Muscle of back (tissue), 11 donors: Measurements from ENCODE around the gene CYP27C1. TPM values are rescaled to one million over a fixed set of nuclear protein-coding genes. Genes with fewer than 3 reads are reported as not detected.

ENCODE experiments used
- DNase-seq, 3 donors: peaks; one replicate each; pipeline versions ENCODE4 v3.0.0 to v3.0.0-alpha.2; 2013
- polyA plus RNA-seq, 10 donors: library from polyadenylated mRNA; unstranded; fragments of 120-200 nt; gene quantifications; one replicate each; pipeline ENCODE4 v1.2.1, GENCODE V29; 2013; ENCODE audit not compliant: insufficient read length in 10 of 10

Gene CYP27C1
- polyA plus RNA-seq, 10 donors, result 2.7 to 7.5 (median 5.2) TPM

DNA sequence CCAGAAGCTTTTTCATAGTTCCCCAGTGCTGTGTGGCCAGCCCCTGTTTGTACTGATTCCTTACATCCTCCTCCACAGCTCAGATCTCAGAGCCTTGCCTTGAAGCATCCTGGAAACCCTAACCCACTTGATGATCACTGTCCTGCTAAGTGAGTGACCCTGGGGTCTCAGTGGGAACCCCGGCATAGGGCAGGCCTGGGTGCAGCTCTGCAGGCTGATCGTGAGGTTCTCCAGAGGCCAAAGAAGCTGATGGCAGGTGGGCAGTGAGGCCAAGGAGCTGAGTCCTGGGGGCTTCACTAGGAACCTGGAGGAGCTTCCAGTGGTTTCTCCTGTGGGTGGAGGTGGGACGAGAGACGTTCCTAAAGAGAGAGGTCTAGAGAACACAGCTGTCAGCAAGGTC lies 65.7 kb downstream of the CYP27C1 start:
- no peak for DNase-seq

DNA sequence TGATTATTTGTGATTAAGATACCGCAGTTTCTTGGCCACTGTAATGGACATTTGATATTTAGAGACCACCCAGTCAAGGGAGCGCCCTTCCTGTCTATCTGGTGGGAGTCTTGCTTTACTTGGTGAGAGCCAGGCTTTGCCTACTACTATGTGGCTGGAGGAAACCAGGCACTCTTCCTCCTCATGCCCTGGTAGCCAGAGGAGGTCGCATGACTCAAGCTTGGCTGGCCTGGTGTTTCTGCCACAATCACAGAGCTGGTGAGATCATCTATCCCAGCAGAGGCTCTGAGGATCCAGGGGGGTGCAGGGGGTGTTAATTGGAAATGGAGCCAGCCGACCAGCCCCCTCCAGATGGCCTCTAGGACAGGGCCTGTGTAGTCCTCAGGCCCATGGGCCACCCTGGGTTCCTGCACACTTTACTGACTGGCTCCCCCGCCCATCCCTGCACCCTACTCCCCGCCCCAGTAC lies 66.4 kb downstream of the CYP27C1 start:
- no peak for DNase-seq

DNA sequence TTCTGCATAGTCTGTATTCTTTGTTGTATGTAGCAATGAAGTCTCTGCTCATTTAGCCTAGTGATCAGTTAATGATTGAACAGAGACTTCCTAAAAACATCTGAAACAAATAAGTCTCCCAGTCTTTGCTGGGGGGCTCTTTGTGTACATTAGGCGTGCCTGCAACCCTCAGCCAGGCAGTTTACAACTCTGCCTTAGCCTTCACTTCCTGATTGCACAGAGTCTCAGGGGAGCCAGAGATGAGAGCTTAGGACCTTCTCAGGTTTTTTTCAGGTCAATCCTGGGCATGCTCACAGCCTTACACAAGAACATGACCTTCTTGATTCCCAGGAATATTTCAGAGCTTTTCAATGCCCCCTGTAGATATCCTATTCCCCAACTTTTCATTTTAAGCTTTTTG lies 69.1 kb downstream of the CYP27C1 start:
- DNase-seq, result no peak

- DNase-seq, result peak in 1 of 3 donors; percentile 94
These were observed 70.7 kb downstream of the CYP27C1 start for GRCh38 chr2:127149384-127149783.

GRCh38 chr2:127146820-127147502 lies 73.1 kb downstream of the CYP27C1 start:
- peak; percentile 69 to 82 (median 74) for DNase-seq

GRCh38 chr2:127146071-127146725 lies 73.9 kb downstream of the CYP27C1 start:
- no peak for DNase-seq

GRCh38 chr2:127145280-127145895 lies 74.7 kb downstream of the CYP27C1 start:
- DNase-seq, result peak in 1 of 3 donors; percentile 80

GRCh38 chr2:127143841-127144782 lies 76.0 kb downstream of the CYP27C1 start:
- no peak for DNase-seq

GRCh38 chr2:127142663-127143630 lies 77.2 kb downstream of the CYP27C1 start:
- DNase-seq, result peak in 1 of 3 donors; percentile 26

DNA sequence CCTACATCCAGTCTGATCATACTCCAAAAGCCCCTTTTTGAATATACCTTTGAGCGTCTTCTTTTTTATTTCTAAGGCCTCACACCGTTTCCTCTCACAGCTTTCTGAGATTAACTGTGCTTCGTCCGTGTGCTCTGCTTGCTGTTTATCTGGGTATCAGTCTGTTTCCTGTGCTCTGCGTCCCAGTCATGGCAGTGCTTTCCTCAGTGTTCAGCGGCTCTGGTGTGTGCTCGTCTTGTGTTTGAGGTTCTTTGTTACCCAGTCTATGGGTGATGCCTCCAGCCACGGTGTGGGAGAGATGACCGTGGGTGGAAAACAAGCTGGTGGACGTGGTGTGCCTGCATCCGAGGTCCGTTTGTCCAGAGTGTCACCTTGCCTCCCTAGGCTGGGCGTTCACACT lies 79.6 kb downstream of the CYP27C1 start:
- no peak for DNase-seq

DNA sequence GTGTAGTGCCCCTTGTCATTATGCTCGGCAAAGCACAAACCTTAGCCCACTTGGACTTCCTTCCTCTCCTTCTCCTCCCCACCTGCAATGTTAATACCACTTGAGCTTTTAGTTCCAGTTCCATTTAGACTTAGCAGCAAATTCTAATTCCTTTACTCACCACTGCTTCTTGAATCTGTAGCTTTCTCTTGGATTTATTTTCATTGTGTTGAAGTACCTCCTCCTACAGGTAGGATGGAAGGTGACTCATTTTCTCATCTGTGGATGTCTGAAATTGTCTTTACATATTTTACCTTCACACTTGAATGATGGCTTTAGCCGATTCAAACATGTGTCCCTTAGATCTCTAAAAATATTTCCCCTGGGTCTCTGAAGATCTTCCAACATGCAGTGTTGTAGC lies 80.3 kb downstream of the CYP27C1 start:
- DNase-seq, result no peak

DNA sequence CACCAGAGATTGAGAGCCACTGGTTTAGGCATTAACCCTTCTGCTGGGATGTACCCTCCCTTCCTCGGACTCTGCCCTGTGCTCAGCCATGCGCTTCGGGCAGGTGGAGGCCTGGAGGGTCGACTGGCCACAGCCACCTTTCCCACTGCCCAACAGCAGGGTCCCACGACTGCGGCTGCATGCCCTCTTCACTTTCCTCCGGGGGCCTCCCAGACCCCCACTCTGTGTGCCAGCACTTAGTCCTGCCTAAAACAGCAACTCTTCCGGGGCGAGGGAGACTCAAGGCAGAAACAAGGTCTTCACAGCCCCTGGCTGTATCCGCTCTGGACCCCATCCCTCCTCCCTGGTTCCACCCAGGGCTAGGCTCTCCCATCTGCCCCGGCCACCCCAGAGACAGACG lies 81.8 kb downstream of the CYP27C1 start:
- no peak for DNase-seq

DNA sequence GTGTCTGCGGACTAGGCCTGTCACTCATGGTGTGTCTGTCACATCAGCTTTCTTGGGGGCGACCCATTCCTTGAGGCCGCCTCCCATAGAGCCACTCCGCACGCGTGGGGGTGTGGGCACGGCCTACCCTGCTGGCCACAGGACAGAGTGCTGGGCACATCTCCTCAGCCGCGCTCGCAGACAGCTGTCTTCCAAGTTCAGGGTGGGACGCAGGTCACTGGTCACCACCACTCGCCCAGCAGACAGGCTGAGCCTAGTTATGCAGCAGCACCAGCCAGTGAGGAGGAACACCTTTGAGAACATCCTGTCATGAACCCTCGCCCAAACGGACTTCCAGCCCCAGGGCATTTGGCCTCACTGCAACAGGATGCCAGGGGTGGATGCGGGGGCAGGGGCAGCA lies 82.4 kb downstream of the CYP27C1 start:
- DNase-seq, result no peak

- no peak for DNase-seq
These were observed 82.9 kb downstream of the CYP27C1 start for GRCh38 chr2:127137225-127137624.

GRCh38 chr2:127134833-127135830 lies 85.0 kb downstream of the CYP27C1 start:
- DNase-seq, result peak in 1 of 3 donors; percentile 41

- DNase-seq, result no peak
These were observed 85.9 kb downstream of the CYP27C1 start for GRCh38 chr2:127134235-127134634.
